Erythroblast (primary cell): ENCODE results near the gene SPATA45.
A peak's percentile ranks its signal among the peaks of the same experiment; 100 is the strongest.
"Not testable (repeated sequence)": the region's sequence is repeated elsewhere in the genome, so short reads cannot be mapped to it uniquely, and the experiment has no call there.

ENCODE experiments used
- DNase-seq, 2 experiments: peaks; one replicate each; lab custom pipeline; 2025; lab: John Stamatoyannopoulos, UW
- GATA1 ChIP-seq: IDR thresholded peaks from 2 replicates; pipeline ENCODE4 v1.6.1; 2011; ENCODE audit warnings: low read depth, mild to moderate bottlenecking, control low read depth, low read length, moderate library complexity
- POLR2A ChIP-seq: IDR thresholded peaks from 2 replicates; pipeline ENCODE4 v1.6.1; 2011; ENCODE audit warnings: mild to moderate bottlenecking, low read length

Gene SPATA45

GRCh38 chr1:212857992-212858460, 10.6 kb upstream of the SPATA45 start, which contains the start of gene FLVCR1:
TSS of gene FLVCR1 (plus strand) at chr1:212858275. CDS start at chr1:212858453, 178 bp downstream.
- TF ChIP-seq POLR2A (peak; percentile 74), GATA1 (no peak)
- peak; percentile 96 for DNase-seq

- DNase-seq, result no peak
- TF ChIP-seq GATA1 (no peak), POLR2A (no peak)
These were observed 9.3 kb upstream of the SPATA45 start for GRCh38 chr1:212856755-212857154.

- peak in 1 of 2 experiments; percentile 6 for DNase-seq
These were observed 6.2 kb upstream of the SPATA45 start for GRCh38 chr1:212853658-212854057.

GRCh38 chr1:212852105-212852688, 4.7 kb upstream of the SPATA45 start:
- no peak for DNase-seq

More at GRCh38 chr1:212853658-212854057, 6.2 kb upstream of the SPATA45 start:
- TF ChIP-seq POLR2A, result no peak
- no peak for TF ChIP-seq GATA1

GRCh38 chr1:212844521-212844920, 2.9 kb downstream of the SPATA45 start:
- not testable (repeated sequence) for DNase-seq

More at GRCh38 chr1:212852105-212852688, 4.7 kb upstream of the SPATA45 start:
- TF ChIP-seq POLR2A (no peak), GATA1 (no peak)

GRCh38 chr1:212838145-212838544, 9.3 kb downstream of the SPATA45 start:
- no peak for DNase-seq
- TF ChIP-seq GATA1 (no peak), POLR2A (no peak)

GRCh38 chr1:212833211-212834207, 13.9 kb downstream of the SPATA45 start:
- DNase-seq, result not testable (repeated sequence)

GRCh38 chr1:212828395-212828794, 19.1 kb downstream of the SPATA45 start:
- DNase-seq, result no peak
- TF ChIP-seq GATA1 (no peak), POLR2A (no peak)

GRCh38 chr1:212827831-212828278, 19.6 kb downstream of the SPATA45 start:
- DNase-seq, result no peak
- no peak for TF ChIP-seq GATA1
- TF ChIP-seq POLR2A, result no peak

GRCh38 chr1:212827171-212827776, 20.2 kb downstream of the SPATA45 start:
- TF ChIP-seq GATA1 (no peak), POLR2A (no peak)
- DNase-seq, result no peak

GRCh38 chr1:212825798-212826452, 21.5 kb downstream of the SPATA45 start:
- TF ChIP-seq GATA1 (no peak), POLR2A (no peak)

GRCh38 chr1:212824201-212824600, 23.2 kb downstream of the SPATA45 start:
- DNase-seq, result no peak
- TF ChIP-seq POLR2A, result no peak
- no peak for TF ChIP-seq GATA1

More at GRCh38 chr1:212825798-212826452, 21.5 kb downstream of the SPATA45 start:
- DNase-seq, result no peak

GRCh38 chr1:212822956-212823355, 24.5 kb downstream of the SPATA45 start:
- DNase-seq, result no peak
- no peak for TF ChIP-seq GATA1
- no peak for TF ChIP-seq POLR2A

GRCh38 chr1:212820969-212821368, 26.5 kb downstream of the SPATA45 start:
- TF ChIP-seq GATA1 (no peak), POLR2A (no peak)
- DNase-seq, result no peak
